ENCODE measurements around the gene APOBR.
"Not testable (repeated sequence)": the region's sequence is repeated elsewhere in the genome, so short reads cannot be mapped to it uniquely, and the experiment has no call there.

APOBR gene

DNA sequence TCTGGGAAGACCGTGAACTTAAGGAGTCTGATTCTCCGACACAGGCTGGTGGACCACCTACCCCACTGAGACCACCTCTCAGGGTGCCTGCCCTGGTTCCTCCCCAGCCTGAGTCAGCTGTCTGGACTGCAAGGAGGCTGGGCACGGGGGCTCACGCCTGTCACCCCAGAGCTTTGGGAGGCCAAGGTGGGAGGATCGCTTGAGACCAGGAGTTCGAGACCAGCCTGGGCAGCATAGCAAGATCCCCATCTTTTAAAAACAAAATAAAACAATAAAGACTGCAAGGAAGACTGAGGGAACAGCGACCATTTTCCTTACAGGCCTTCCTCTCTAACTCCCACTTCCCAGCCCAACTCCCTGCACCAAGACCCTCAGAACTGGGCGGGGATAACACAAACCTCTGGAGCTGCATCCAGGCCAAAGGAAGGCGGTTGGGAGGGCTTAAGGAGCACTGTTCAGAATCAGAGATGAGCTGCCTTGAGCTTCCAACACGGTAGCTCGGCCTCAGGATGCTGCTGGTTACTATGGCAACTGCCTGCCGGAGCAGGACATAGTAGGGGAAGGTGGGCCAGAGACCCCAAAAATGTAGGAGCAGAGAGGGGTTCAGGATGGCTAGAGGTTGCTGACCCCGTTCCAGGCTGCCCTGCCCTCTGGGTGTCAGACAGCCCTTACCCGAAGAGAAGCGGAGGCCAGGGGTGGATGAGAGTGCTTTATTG lies 4.4 kb downstream of the APOBR start:
- DNase-seq = no peak

DNA sequence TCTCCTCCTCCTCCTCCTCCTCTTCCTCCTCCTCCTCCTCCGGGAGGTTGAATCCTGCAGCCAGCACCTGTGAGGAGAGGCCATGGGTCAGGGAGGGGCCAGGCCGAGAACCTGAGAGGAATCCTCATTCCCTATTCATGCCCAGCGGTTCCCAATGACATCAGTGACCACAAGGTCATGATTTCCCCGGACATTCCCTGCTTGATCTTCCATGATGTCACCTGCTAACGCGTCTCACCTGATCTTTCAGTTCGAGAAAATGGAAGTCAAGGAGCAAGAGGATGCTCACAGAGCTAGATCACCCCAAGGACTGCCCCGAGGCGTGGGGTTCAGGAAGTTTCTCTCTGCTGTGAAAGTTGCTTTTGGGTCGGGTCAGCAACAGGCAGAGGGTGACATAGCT lies 5.4 kb downstream of the APOBR start:
- DNase-seq = no peak

DNA sequence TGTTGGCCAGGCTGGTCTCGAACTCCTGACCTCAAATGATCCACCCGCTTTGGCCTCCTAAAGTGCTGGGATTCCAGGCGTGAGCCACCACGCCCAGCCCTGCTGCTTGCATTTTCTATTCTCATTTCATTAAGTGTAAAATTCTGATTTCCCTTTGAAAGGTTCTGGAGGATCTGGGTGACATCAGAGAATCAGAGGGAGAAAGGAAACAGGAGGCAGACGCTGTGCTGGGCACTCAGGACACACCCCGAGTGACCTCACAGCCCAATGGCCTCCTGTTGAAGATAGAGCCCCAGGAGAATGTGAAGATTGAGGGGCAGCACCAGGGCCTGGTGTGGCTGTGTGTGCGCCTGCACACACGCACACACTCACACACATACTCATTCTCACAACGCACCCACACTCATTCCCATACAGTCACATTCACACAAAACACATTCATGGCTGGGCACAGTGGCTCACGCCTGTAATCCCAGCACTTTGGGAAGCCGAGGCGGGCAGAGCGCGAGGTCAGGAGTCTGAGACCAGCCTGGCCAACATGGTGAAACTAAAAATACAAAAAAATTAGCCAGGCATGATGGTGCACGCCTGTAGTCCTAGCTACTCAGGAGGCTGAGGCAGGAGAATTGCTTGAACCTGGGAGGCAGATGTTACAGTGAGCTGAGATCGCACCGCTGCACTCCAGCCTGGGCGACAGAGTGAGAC lies 6.2 kb downstream of the APOBR start:
- not testable (repeated sequence) for DNase-seq

- DNase-seq = no peak
Measured at GRCh38 chr16:28501258-28502232, 7.1 kb downstream of the APOBR start.

DNA sequence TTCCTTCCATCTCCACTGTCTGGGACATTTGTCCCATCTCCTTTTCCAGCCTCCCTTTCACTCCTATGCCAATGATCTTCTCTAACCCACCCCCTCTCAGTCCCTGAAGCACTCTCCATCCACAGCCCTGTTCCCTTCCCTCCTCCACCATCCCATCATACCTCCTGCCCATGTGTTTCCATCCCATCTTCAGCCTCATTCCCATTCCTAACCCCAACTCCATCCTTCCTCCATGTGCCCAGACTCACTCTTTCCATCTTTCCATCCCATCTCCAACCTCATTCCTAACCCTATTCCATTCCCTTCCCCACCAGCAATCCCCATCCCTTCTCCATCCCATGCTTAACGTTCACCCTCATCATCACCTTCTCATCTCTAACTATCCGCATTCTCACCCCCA lies 7.8 kb downstream of the APOBR start:
- DNase-seq = no peak

DNA sequence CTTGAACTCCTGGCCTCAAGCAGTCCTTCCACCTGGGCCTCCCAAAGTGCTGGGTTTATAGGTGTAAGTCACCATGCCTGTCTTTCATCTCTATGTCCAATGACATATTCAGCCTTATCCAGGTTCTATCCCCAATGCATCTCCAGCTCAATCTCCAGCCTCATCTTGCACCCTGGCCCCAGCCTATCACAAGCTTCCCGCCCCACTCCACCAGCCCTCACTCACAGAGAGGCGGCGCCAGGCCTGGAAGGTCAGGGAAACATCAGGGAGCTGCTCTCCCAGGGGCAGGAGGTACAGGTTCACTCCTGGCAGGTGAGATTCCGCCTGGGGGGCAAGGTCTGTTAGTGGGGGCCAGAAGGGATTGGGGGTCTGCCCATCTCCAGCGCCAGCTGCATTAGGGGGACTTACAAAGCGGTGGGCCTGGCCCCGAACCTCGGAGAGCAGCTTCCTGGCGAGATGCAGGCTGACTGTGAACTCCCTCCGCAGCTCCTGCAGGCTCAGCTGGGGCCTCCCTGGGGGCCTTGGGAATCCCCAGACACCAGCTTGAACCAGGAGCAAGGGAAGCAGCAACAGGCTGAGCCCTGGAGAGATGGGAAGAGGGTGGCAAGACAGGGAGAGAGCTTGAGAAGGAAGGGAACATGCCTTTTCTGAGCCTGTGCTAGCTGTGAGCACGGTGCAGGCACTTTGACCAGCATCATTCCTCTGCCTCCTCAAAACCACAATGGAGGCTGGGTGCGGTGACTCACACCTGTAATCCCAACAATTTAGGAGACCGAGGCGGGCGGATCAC lies 9.2 kb downstream of the APOBR start:
- no peak for DNase-seq

- DNase-seq = no peak
Measured at GRCh38 chr16:28504707-28505404, 10.4 kb downstream of the APOBR start.

- DNase-seq = no peak
Measured at GRCh38 chr16:28505489-28506137, 11.2 kb downstream of the APOBR start.

DNA sequence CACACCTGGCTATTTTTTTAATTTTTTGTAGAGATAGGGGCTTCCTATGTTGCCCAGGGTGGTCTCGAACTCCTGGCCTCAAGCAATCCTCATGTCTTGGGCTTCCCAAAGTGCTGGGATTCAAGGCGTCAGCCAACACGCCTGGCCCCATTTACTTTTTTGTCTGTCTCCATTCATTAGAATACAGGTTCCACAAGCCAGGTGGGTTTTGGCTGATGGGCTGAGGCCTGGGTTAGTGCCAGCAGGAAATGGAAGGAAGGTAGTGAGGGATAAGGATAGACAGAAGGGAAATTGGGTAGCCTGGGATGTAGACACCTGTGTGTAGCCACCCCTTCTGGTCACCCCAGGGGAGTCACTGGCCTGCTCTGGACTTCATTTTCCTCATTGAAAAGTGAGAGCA lies 16.6 kb downstream of the APOBR start:
- no peak for DNase-seq

- no peak for DNase-seq
Measured at GRCh38 chr16:28511801-28512789, 17.7 kb downstream of the APOBR start.

DNA sequence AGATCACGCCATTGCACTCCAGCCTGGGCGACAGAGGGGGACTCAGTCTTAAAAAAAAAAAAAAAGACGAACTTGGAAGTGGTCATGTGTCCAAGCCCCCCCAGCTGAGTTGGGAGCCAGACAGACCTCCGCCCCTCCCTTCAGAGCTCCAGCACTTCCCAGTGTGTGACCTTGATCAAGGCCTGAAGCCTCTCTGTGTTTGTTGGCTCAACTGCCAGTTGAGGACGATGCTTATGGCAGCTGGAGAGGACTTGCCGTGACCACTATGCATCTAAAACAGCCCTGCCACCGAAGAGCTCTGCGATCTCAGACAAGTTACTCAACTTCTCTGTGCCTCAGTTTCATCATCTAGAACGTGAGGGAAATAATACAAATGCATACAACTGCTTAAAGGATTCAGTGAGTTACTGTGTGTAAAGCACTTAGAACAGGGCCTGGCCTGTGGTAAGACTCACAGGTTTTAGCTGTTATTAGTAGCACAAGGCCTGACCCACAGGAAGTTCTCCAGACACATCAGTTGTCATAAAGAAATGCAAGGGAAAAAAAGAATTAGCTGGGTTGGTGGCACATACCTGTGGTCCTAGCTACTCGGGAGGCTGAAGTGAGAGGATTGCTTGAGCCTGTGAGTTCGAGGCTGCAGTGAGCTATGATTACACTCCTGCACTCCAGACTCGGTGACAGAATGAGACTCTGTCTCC lies 19.2 kb downstream of the APOBR start:
- no peak for DNase-seq

- no peak for DNase-seq
Measured at GRCh38 chr16:28514246-28514645, 19.8 kb downstream of the APOBR start.

GRCh38 chr16:28520672-28521071 lies 26.2 kb downstream of the APOBR start:
- no peak for DNase-seq

DNA sequence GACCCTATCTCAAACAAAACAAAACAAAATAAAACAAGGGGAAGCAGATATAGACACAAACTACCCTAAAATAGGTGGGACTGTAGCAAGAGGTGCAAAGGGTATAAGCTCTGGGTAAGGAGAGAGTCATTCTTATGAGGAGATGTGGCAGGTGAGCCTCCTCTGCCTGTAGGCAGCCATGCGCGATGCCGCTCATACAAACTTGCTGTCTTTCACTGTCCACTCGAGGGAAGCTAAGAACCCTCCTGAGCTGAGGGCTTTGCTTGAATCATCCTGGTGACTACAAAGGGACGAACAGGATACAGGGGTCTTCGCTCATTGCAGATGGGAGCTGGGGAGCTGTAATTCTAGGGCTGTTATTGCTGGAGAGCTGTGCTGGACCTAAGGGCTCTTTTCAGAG lies 27.0 kb downstream of the APOBR start:
- no peak for DNase-seq

DNA sequence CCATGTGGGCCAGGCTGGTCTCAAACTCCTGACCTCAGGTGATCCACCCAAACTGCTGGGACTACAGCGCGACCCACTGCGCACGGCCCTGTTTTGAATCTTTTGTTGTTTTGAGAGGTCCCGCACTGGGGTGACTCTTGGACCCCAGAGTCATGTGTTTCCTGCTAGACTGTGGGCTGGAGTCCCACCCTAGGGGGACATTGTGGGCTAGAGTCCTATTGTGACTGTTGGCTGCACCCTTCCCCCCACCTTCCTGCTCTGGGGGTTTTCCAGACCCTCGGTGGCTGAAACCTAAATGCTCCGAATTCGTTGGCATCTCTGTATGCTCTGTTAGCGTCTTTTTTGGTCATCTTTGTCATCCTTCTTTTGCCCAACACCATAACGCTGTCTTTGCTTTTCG lies 28.3 kb downstream of the APOBR start:
- no peak for DNase-seq

DNA sequence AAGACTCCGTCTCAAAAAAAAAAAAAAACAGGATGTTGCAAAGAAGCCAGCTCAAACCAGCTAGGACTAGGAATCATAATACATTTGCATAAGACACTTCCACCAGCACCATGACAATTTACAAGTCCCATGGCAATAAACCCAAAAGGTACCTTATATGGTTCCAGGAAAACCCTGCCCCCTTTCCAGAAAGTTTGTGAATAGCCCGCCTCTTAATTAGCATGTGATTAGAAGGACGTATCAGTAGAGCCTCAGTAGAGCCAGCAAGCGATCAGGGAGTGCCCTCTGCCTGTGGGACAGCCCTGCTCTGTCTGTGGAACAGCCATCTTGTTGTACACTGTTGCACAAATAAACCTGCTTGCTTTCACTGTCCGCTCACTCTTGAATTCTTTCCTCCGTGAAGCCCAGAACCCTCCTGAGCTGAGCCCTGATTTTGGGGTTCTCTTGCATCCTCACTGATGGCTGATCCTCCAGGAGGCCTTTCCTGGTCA lies 30.3 kb downstream of the APOBR start:
- DNase-seq = peak; percentile 48

- DNase-seq = no peak
Measured at GRCh38 chr16:28526201-28527099, 32.0 kb downstream of the APOBR start.

- not testable (repeated sequence) for DNase-seq
Measured at GRCh38 chr16:28527100-28527785, 32.8 kb downstream of the APOBR start.

Data from hematopoietic multipotent progenitor cell treated with erythropoietin and hydrocortisone succinate and interleukin-3 and kit ligand, for 8 days (in vitro differentiated cells).